Progenitor cell of endocrine pancreas (in vitro differentiated cells): Measurements from ENCODE around the gene RDX. TPM values are rescaled to one million over a fixed set of nuclear protein-coding genes. Genes with fewer than 3 reads are reported as not detected.
A peak's percentile ranks its signal among the peaks of the same experiment; 100 is the strongest.

Experiments
- DNase-seq: peaks from one replicate; pipeline ENCODE4 v3.0.0; 2021; ENCODE audit warnings: low spot score; ENCODE audit not compliant: unreplicated experiment
- H3K27ac Mint-ChIP-seq: 2 replicates; pipeline ENCODE4 v1.8.0; 2021; ENCODE audit warnings: mild to moderate bottlenecking, moderate library complexity, mixed read lengths
- H3K27me3 Mint-ChIP-seq: 2 replicates; pipeline ENCODE4 v1.8.0; 2021; ENCODE audit warnings: mixed read lengths
- H3K36me3 Mint-ChIP-seq: 2 replicates; pipeline ENCODE4 v1.8.0; 2022; ENCODE audit warnings: mixed read lengths; ENCODE audit not compliant: insufficient read depth
- H3K4me1 Mint-ChIP-seq: 2 replicates; pipeline ENCODE4 v1.8.0; 2021; ENCODE audit warnings: low read depth, mixed read lengths
- H3K4me3 Mint-ChIP-seq: 2 replicates; pipeline ENCODE4 v1.8.0; 2021; ENCODE audit warnings: low read depth, mild to moderate bottlenecking, moderate library complexity, mixed read lengths
- H3K9me3 Mint-ChIP-seq: 2 replicates; pipeline ENCODE4 v1.8.0; 2021; ENCODE audit warnings: low read depth, mixed read lengths
- CTCF ChIP-seq: fragments of 200-600 bp; sonication (generic); IDR thresholded peaks from one replicate; pipeline ENCODE4 v1.5.0; 2021; ENCODE audit warnings: antibody characterized with exemption, mild to moderate bottlenecking; ENCODE audit not compliant: unreplicated experiment
- total RNA-seq: library from RNA; stranded (reverse); gene quantifications from 2 replicates; pipeline ENCODE4 v1.2.1, GENCODE V29; 2021

The RDX gene
- total RNA-seq, 1 donor from 2014 or later, result 89.6 TPM

- H3K36me3 Mint-ChIP-seq, result peaks cover 8% of the 10 kb centered on the region
Observed at GRCh38 chr11:110168033-110168803, 128.2 kb downstream of the RDX start.

GRCh38 chr11:110165039-110165925 is 131.1 kb downstream of the RDX start:
- Mint-ChIP-seq H3K27ac (no peak overlapping the region), H3K27me3 (no peaks in the 10 kb centered on the region), H3K9me3 (no peaks in the 10 kb centered on the region), H3K4me3 (no peak overlapping the region), H3K36me3 (peaks cover 12% of the 10 kb centered on the region), H3K4me1 (no peaks in the 10 kb centered on the region)
- no peak for DNase-seq
- TF ChIP-seq CTCF, result no peak

More at GRCh38 chr11:110168033-110168803, 128.2 kb downstream of the RDX start:
- no peaks in the 10 kb centered on the region for H3K4me1 Mint-ChIP-seq
- no peaks in the 10 kb centered on the region for H3K27me3 Mint-ChIP-seq
- no peak overlapping the region for H3K4me3 Mint-ChIP-seq
- no peaks in the 10 kb centered on the region for H3K9me3 Mint-ChIP-seq
- TF ChIP-seq CTCF, result no peak
- no peak for DNase-seq
- H3K27ac Mint-ChIP-seq, result no peak overlapping the region

GRCh38 chr11:110162216-110162615 is 134.2 kb downstream of the RDX start:
- H3K36me3 Mint-ChIP-seq, result peaks cover 16% of the 10 kb centered on the region
- no peak overlapping the region for H3K4me3 Mint-ChIP-seq
- no peak for DNase-seq
- peak overlapping the region; percentile 45 for H3K27ac Mint-ChIP-seq
- no peaks in the 10 kb centered on the region for H3K9me3 Mint-ChIP-seq
- no peak for TF ChIP-seq CTCF
- H3K4me1 Mint-ChIP-seq, result peaks cover 8% of the 10 kb centered on the region
- H3K27me3 Mint-ChIP-seq, result no peaks in the 10 kb centered on the region

- Mint-ChIP-seq H3K27me3 (no peaks in the 10 kb centered on the region), H3K27ac (no peak overlapping the region), H3K4me3 (no peak overlapping the region), H3K4me1 (peaks cover 8% of the 10 kb centered on the region), H3K36me3 (peaks cover 16% of the 10 kb centered on the region), H3K9me3 (no peaks in the 10 kb centered on the region)
- DNase-seq, result no peak
- no peak for TF ChIP-seq CTCF
Observed at GRCh38 chr11:110161061-110161460, 135.4 kb downstream of the RDX start.

- peaks cover 16% of the 10 kb centered on the region for H3K36me3 Mint-ChIP-seq
- H3K9me3 Mint-ChIP-seq, result no peaks in the 10 kb centered on the region
- no peak for TF ChIP-seq CTCF
Observed at GRCh38 chr11:110160437-110160836, 136.0 kb downstream of the RDX start.

More at GRCh38 chr11:110160437-110160836, 136.0 kb downstream of the RDX start:
- Mint-ChIP-seq H3K27me3 (no peaks in the 10 kb centered on the region), H3K27ac (no peak overlapping the region), H3K4me3 (no peak overlapping the region), H3K4me1 (peaks cover 8% of the 10 kb centered on the region)
- no peak for DNase-seq
